ENCODE measurements around the gene SHROOM2. TPM values are rescaled to one million over a fixed set of nuclear protein-coding genes. Genes with fewer than 3 reads are reported as not detected.
A peak's percentile ranks its signal among the peaks of the same experiment; 100 is the strongest.

Gene SHROOM2
- total RNA-seq, 1 donor = 4.3 TPM

DNA sequence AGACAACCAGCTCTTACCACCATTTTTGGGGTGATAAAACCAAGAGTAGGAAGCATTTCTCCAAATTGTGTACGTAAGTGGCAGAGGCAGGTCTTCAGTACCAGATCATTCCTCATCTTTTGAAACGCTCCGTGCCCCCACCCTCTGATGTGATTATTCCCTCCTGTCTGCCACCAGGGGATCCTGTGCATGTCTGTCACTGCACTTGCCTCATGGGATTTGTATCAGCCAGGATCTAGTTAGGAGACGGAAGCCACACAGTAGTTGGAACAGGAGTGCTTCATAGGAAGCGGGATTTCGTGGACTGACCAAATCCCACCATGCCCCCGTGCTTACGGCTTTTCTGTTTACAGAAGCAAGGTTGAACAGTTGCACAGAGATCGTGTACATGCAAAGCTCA, 75.5 kb downstream of the SHROOM2 start:
- TF ChIP-seq, protein P1, sequence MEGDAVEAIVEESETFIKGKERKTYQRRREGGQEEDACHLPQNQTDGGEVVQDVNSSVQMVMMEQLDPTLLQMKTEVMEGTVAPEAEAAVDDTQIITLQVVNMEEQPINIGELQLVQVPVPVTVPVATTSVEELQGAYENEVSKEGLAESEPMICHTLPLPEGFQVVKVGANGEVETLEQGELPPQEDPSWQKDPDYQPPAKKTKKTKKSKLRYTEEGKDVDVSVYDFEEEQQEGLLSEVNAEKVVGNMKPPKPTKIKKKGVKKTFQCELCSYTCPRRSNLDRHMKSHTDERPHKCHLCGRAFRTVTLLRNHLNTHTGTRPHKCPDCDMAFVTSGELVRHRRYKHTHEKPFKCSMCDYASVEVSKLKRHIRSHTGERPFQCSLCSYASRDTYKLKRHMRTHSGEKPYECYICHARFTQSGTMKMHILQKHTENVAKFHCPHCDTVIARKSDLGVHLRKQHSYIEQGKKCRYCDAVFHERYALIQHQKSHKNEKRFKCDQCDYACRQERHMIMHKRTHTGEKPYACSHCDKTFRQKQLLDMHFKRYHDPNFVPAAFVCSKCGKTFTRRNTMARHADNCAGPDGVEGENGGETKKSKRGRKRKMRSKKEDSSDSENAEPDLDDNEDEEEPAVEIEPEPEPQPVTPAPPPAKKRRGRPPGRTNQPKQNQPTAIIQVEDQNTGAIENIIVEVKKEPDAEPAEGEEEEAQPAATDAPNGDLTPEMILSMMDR (IDR thresholded peaks at IDR 0.05; ENCODE audit: insufficient read depth, low read depth, low read length) = no peak
- no peak overlapping the region for H3K4me3 ChIP-seq (ENCODE audit: low read depth, low read length)

DNA sequence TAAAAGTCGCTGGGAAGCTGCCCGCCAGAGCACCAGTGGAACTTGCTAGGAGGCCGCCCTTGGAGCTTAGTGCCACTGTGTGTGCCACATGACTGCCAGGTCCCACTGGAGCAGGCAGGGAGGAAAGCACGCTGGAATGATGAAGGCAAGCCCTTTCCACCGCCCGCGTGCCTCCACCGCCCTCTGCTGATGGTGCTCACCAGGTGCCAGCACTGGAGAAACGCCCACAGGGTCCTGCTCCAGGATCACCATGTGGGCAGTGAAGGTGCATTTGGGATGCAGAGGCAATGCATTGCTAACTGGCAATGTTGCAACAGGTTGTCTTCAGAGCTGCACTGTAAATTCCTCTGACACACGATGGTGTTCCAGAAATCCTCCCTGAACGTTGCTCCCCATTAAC, 76.3 kb downstream of the SHROOM2 start:
- no peak for DNase-seq (ENCODE audit: low read depth)
- TF ChIP-seq, protein P1 (IDR thresholded peaks at IDR 0.05; ENCODE audit: insufficient read depth, low read depth, low read length) = no peak
- H3K4me3 ChIP-seq (ENCODE audit: low read depth, low read length) = no peak overlapping the region

More for the DNA sequence above, 75.5 kb downstream of the SHROOM2 start:
- no peak for DNase-seq (ENCODE audit: low read depth)

DNA sequence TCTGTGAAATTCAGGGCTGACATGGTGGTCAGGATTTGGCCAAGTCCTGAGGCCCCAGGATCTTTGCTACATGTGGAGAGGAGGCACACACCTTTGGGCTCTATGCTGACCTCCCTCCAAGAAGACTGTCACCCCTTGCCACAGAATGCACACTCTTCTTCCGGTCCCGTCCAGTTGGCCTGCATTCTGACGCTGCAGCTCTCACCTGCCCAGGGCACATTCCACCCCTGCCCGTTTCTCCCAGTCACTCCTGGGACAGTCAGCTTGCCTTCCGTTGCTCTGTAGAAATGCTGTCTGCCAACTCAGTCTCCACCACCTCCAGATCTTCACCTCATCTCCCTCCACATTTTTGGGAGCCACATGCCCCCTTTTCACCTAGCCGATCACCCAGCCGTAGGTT, 76.7 kb downstream of the SHROOM2 start:
- no peak for DNase-seq (ENCODE audit: low read depth)
- TF ChIP-seq, protein P1 (IDR thresholded peaks at IDR 0.05; ENCODE audit: insufficient read depth, low read depth, low read length) = no peak
- H3K4me3 ChIP-seq (ENCODE audit: low read depth, low read length) = no peak overlapping the region

DNA sequence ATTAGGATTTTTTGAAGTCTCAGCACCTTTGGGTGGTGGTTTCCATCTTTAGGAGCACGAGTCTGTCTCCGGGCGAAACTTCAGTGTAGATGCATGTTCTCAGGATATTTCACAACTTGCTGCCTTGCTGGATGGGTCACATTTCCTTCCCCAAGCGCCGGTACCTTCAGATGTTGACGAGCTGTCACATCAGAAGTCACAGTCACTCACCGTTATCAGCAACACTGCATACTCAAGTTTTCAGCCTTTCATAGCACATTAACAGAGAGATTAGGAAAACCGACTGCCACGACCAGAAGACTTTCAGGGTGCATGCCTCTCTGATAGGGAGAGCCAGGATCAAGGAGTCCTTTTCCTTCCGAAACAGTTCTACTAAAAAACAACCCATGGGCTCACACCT, 77.8 kb downstream of the SHROOM2 start:
- TF ChIP-seq, protein P1 (IDR thresholded peaks at IDR 0.05; ENCODE audit: insufficient read depth, low read depth, low read length) = no peak

DNA sequence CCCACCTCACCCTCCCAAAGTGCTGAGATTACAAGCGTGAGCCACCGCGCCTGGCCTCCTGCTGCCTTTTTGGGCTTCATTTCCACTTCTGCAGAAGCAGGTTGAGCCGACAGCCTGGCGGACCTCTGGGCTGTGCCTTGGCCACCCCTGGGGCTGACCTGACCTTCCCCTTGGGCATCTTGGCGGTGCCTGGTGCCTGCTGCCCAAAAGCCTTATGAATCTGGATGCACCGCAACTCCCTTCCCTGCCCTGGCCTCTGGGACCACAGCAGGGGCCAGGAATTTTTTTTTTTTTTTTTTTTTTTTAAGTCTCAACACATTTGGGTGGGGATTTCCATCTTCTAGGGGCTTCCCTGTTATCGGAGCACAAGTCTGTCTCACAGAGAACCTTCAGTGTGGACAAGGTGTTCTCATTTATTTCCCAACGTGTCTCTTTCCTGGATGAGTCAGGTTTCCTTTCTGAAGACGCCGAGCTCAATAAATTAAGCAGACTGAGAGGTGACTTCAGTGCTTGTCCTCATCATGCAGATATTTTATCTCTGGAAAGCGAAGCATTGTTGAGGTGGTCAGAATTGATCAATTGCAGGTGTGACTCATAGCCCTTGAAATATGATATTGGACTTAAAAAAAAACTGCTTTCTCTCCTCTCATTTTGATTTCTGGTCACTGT, 79.7 kb downstream of the SHROOM2 start:
- DNase-seq (ENCODE audit: low read depth) = no peak
- TF ChIP-seq, protein P1 (IDR thresholded peaks at IDR 0.05; ENCODE audit: insufficient read depth, low read depth, low read length) = no peak
- no peak overlapping the region for H3K4me3 ChIP-seq (ENCODE audit: low read depth, low read length)

More for the DNA sequence above, 77.8 kb downstream of the SHROOM2 start:
- no peak for DNase-seq (ENCODE audit: low read depth)
- no peak overlapping the region for H3K4me3 ChIP-seq (ENCODE audit: low read depth, low read length)

DNA sequence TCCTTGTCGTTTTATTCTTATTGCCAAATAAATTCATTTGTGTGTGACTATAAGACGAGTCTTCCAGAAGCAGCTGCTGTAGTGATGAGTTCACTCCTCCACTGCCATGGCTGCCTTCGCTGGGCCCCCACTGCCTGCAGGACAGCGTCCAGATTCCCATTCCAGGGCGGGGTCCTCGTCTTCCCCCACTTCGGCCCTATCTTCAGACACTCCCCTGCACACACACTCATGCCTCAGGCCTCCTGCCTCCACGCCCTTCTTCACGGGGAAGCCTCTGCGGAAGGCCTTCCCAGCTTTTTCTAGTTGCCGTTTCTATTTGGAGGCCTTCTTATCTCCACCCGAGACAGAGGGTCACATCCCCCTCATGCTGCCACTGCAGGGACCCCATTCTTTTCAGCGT, 80.4 kb downstream of the SHROOM2 start:
- TF ChIP-seq, protein P1 (IDR thresholded peaks at IDR 0.05; ENCODE audit: insufficient read depth, low read depth, low read length) = no peak
- peak; percentile 51 for DNase-seq (ENCODE audit: low read depth)
- no peak overlapping the region for H3K4me3 ChIP-seq (ENCODE audit: low read depth, low read length)

DNA sequence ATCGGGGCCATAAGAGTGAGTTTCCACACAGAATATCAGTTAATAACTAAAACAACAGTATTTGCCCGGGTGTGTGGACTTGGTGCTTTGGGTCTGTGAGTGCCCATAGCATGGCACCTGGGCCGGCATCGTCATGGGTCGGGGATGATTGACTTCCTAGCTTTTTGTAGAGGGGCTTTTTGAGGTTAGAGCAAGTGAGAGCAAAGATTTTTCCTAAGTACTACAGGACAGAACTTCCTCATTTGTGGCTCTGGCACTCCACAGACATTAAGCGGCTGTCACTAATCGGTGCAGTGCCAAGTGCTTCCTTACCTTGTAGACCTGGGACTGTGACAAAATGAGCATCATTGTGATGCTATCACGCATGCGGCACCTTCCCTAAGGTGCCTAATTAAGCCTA, 81.0 kb downstream of the SHROOM2 start:
- TF ChIP-seq, protein P1 (IDR thresholded peaks at IDR 0.05; ENCODE audit: insufficient read depth, low read depth, low read length) = no peak
- no peak for DNase-seq (ENCODE audit: low read depth)
- H3K4me3 ChIP-seq (ENCODE audit: low read depth, low read length) = no peak overlapping the region
